SK-MEL-5 (cell line): ENCODE measurements around the gene PUM2. TPM values are rescaled to one million over a fixed set of nuclear protein-coding genes. Genes with fewer than 3 reads are reported as not detected.
A peak's percentile ranks its signal among the peaks of the same experiment; 100 is the strongest.
"Not testable (repeated sequence)": the region's sequence is repeated elsewhere in the genome, so short reads cannot be mapped to it uniquely, and the experiment has no call there.

Source experiments
- DNase-seq: peaks from one replicate; pipeline ENCODE4 v3.0.0-alpha.2; 2016; ENCODE audit warnings: low read depth, low spot score
- in situ Hi-C: cut with HindIII; loops from 2 replicates; pipeline ENCODE4 v1.10.0; 2016; ENCODE audit warnings: low sequenced_read_pairs, high pct_unique_total_duplicates, low pct_unique_long_range_greater_than_20kb
- total RNA-seq: library from RNA; depleted of rRNA; stranded (reverse); fragments of >200 nt; shearing (Covaris generic); gene quantifications from 2 replicates; pipeline ENCODE4 v1.2.3, GENCODE V29; 2014

PUM2 gene
- total RNA-seq, 1 experiment from 2014 or later = 36.1 TPM

- in situ Hi-C loops = no loop called here
- no peak for DNase-seq
Measured at GRCh38 chr2:20372896-20373640, 22.4 kb upstream of the PUM2 start.

- in situ Hi-C loops = no loop called here
- no peak for DNase-seq
Measured at GRCh38 chr2:20371323-20372025, 20.8 kb upstream of the PUM2 start.

GRCh38 chr2:20370191-20370590 lies 19.5 kb upstream of the PUM2 start:
- in situ Hi-C loops = no loop called here
- no peak for DNase-seq

GRCh38 chr2:20369366-20369765 lies 18.7 kb upstream of the PUM2 start:
- in situ Hi-C loops = no loop called here
- no peak for DNase-seq

DNA sequence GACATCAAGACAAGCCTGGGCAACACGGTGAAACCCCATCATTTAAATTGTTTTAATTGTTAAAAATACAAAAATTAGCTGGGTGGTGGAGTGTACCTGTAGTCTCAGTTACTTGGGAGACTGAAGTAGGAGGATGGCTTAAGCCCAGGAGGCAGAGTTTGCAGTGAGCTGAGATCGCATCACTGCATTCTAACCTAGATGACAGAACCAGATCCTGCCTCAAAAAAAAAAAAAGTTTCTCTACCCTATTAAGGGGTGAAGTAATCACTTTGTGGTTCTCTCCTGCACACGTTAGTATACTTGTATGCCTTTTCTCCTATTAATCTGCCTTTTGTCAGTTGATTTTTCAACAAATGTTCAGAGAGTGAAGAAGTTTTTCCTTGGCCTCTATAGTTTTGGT lies 18.1 kb upstream of the PUM2 start:
- in situ Hi-C loops = no loop called here

GRCh38 chr2:20367929-20368328 lies 17.3 kb upstream of the PUM2 start:
- DNase-seq, in situ Hi-C loops: not testable (repeated sequence)

More for the DNA sequence above, 18.1 kb upstream of the PUM2 start:
- DNase-seq = no peak

DNA sequence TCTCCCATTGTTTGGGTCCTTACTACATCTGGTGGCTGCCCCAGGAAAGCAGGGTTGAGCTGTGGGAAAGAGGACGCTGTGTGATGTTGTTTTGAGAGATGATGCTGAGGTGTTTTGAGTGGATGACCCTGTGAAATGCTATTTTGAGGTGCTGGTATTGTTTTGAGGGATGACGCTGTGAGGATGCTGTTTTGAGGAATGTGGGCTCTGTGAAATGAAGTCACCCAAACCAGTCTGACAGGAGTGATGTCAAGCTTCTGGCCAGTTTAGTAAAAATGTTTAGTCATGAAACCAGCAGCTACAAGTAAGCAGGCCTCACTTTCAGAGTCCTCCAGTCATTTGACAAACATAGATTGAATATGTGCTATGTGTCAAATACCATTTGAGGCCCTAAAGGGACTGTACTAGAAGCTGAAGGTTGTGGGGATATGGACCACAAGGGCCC lies 16.1 kb upstream of the PUM2 start:
- in situ Hi-C loops = no loop called here
- DNase-seq = no peak

DNA sequence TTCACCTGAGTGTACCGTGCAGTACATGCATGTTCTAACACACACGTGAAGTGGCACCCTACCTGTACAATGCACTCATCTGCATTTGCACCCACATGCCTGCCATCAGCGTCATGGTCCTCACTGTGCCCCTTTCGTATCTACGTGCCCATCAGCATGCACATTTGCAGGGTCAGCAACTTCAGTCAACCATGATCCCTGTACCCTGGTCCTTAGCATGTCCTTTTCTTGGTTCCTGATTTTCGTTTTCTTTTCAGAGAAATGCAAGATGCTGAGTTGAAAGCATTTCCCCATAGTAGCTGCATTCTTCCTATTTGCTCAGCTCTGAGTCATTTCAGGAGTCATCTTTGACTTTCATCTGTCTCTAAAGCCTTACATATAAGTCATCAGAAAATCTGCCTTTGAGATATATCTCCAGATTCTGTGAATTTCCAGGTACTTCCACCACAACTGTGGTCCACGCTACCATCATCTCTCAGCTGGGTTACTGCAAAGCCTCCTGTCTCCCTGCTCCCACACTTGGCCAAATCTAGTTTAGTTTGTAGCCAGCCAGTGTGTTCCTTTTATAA lies 14.7 kb upstream of the PUM2 start:
- in situ Hi-C loops = no loop called here
- DNase-seq = no peak

DNA sequence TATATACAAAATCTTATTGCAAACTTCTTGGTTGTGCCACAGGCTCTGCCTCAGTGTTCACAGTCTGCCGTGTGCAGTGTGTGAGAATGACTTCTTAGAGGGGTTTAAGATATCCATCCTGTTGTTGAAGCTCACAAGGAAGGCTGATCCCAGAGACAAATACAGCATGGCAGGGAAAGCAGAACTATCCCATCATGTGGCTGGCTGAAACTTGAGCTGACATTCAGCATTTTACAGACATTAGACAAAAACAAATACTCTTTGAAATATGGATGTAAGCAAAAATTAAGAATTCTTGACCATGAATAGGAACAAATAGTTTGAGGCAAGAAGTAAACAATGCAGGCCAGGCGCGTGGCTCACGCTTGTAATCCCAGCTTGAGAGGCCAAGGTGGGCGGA lies 12.9 kb upstream of the PUM2 start:
- no peak for DNase-seq
- in situ Hi-C loops = no loop called here

GRCh38 chr2:20362701-20363435 lies 12.2 kb upstream of the PUM2 start:
- in situ Hi-C loops = no loop called here
- DNase-seq = no peak

GRCh38 chr2:20361893-20362292 lies 11.2 kb upstream of the PUM2 start:
- no peak for DNase-seq
- in situ Hi-C loops = no loop called here

GRCh38 chr2:20359096-20359495 lies 8.5 kb upstream of the PUM2 start:
- in situ Hi-C loops = no loop called here
- no peak for DNase-seq

- no peak for DNase-seq
- in situ Hi-C loops = no loop called here
Measured at GRCh38 chr2:20357638-20358389, 7.2 kb upstream of the PUM2 start.

GRCh38 chr2:20356042-20356441 lies 5.4 kb upstream of the PUM2 start:
- in situ Hi-C loops = no loop called here
- DNase-seq = peak; percentile 68

DNA sequence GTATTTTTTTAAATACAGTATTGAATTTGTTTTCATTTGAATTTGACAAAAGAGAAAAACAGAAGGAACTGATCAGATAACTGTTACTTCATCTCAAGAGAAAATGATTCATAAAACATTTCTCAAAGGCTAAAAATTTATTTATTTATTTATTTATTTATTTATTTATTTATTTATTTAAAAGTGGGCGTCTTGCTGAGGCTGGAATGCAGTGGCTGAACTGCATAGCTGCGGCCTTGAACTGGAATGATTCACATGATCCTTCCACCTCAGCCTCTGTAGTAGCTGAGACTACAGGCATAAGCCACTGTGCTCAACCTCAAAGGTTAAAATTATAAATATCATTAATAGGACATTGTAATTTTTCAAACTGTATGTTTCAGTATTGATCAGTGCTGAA lies 4.5 kb upstream of the PUM2 start:
- no peak for DNase-seq
- in situ Hi-C loops = no loop called here

GRCh38 chr2:20353241-20353992 lies 2.8 kb upstream of the PUM2 start:
- in situ Hi-C loops = no loop called here
- DNase-seq = peak; percentile 31
